Measurements from ENCODE around the gene PLXNB3. TPM values are rescaled to one million over a fixed set of nuclear protein-coding genes. Genes with fewer than 3 reads are reported as not detected.

Gene PLXNB3
- total and polyA plus RNA-seq, 4 donors: 0.11 to 0.69 (median 0.46) TPM

GRCh38 chrX:153731845-153732215, 32.2 kb upstream of the PLXNB3 start:
- 92% methylated on average over 3 of the region's 3 CpGs for WGBS
- Histone ChIP-seq H3K9me3 (ENCODE audit: control insufficient read depth in 4 of 4, low read length in 3 of 4) (no peaks in the 10 kb centered on the region), H3K36me3 (ENCODE audit: control insufficient read depth in 4 of 4, insufficient read depth in 3 of 4, low read depth in 1 of 4, low read length in 3 of 4) (peaks cover 0 to 2% (median 1%) of the 10 kb centered on the region in 4 donors), H3K27me3 (ENCODE audit: control insufficient read depth in 4 of 4, insufficient read depth in 4 of 4, low read length in 3 of 4) (no peaks in the 10 kb centered on the region), H3K9ac (ENCODE audit: low read depth in 1 of 2, low read length in 2 of 2) (no peak overlapping the region), H3K4me3 (ENCODE audit: low read depth in 1 of 3, low read length in 3 of 3) (no peak overlapping the region), H3K4me1 (ENCODE audit: control insufficient read depth in 4 of 4, insufficient read depth in 4 of 4, low read length in 3 of 4) (peaks cover 15 to 19% (median 16%) of the 10 kb centered on the region in 4 donors), H3K27ac (ENCODE audit: low read depth in 1 of 2, low read length in 2 of 2) (peak overlapping the region in 1 of 2 donors; percentile 12)
- TF ChIP-seq SP1 (IDR thresholded peaks at IDR 0.05) (no peak), JUND (IDR thresholded peaks at IDR 0.05) (no peak), HNF4A (conservative IDR thresholded peaks at IDR 0.05) (no peak), FOXA2 (IDR thresholded peaks at IDR 0.05) (no peak), EGR1 (IDR thresholded peaks at IDR 0.05; ENCODE audit: low read depth in 2 of 2) (no peak), FOXA1 (IDR thresholded peaks at IDR 0.05) (no peak), RXRA (IDR thresholded peaks at IDR 0.05) (no peak), REST (IDR thresholded peaks at IDR 0.05) (no peak), CTCF (IDR thresholded peaks at IDR 0.05; ENCODE audit: low read depth, low read length, missing input control) (no peak), RAD21 (IDR thresholded peaks at IDR 0.05) (no peak), MAX (IDR thresholded peaks at IDR 0.05) (no peak), YY1 (IDR thresholded peaks at IDR 0.05) (no peak), ZBTB33 (IDR thresholded peaks at IDR 0.05) (no peak), TAF1 (conservative IDR thresholded peaks at IDR 0.05) (no peak)
- TF ChIP-seq, protein P1, sequence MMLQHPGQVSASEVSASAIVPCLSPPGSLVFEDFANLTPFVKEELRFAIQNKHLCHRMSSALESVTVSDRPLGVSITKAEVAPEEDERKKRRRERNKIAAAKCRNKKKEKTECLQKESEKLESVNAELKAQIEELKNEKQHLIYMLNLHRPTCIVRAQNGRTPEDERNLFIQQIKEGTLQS (IDR thresholded peaks at IDR 0.05): no peak
- no peak for DNase-seq (ENCODE audit: low spot score)

- Histone ChIP-seq H3K27me3 (ENCODE audit: control insufficient read depth in 4 of 4, insufficient read depth in 4 of 4, low read length in 3 of 4) (no peaks in the 10 kb centered on the region), H3K27ac (ENCODE audit: low read depth in 1 of 2, low read length in 2 of 2) (no peak overlapping the region), H3K9ac (ENCODE audit: low read depth in 1 of 2, low read length in 2 of 2) (no peak overlapping the region), H3K9me3 (ENCODE audit: control insufficient read depth in 4 of 4, low read length in 3 of 4) (no peaks in the 10 kb centered on the region), H3K4me1 (ENCODE audit: control insufficient read depth in 4 of 4, insufficient read depth in 4 of 4, low read length in 3 of 4) (peaks cover 9 to 15% (median 12%) of the 10 kb centered on the region in 4 donors), H3K4me3 (ENCODE audit: low read depth in 1 of 3, low read length in 3 of 3) (no peak overlapping the region), H3K36me3 (ENCODE audit: control insufficient read depth in 4 of 4, insufficient read depth in 3 of 4, low read depth in 1 of 4, low read length in 3 of 4) (peaks cover 0 to 6% (median 1%) of the 10 kb centered on the region in 4 donors)
- WGBS: 94% methylated on average over 14 of the region's 14 CpGs
- no peak for DNase-seq (ENCODE audit: low spot score)
- TF ChIP-seq ZBTB33 (IDR thresholded peaks at IDR 0.05) (no peak), FOXA1 (IDR thresholded peaks at IDR 0.05) (no peak), YY1 (IDR thresholded peaks at IDR 0.05) (no peak), GABPA (IDR thresholded peaks at IDR 0.05 in 1 of 2, conservative IDR thresholded peaks at IDR 0.05 in 1 of 2) (no peak), NR2F2 (IDR thresholded peaks at IDR 0.05) (no peak), MAX (IDR thresholded peaks at IDR 0.05) (no peak), TAF1 (conservative IDR thresholded peaks at IDR 0.05) (no peak), SP1 (IDR thresholded peaks at IDR 0.05) (no peak), REST (IDR thresholded peaks at IDR 0.05) (no peak), RXRA (IDR thresholded peaks at IDR 0.05) (no peak), FOXA2 (IDR thresholded peaks at IDR 0.05) (no peak), HNF4A (conservative IDR thresholded peaks at IDR 0.05) (no peak)
- TF ChIP-seq, protein P1 (IDR thresholded peaks at IDR 0.05): no peak
These were observed 31.6 kb upstream of the PLXNB3 start for GRCh38 chrX:153732401-153732800.
